GM18519 (cell line): ENCODE measurements around the gene SIX6.
"Not testable (repeated sequence)": the region's sequence is repeated elsewhere in the genome, so short reads cannot be mapped to it uniquely, and the experiment has no call there.

Experiments
- ATAC-seq: cut with Tn5 transposase; IDR thresholded peaks from one replicate; pipeline ENCODE4 v1.9.1; 2021; ENCODE audit warnings: mild to moderate bottlenecking, moderate library complexity; ENCODE audit not compliant: unreplicated experiment, low FRiP score

SIX6 gene

DNA sequence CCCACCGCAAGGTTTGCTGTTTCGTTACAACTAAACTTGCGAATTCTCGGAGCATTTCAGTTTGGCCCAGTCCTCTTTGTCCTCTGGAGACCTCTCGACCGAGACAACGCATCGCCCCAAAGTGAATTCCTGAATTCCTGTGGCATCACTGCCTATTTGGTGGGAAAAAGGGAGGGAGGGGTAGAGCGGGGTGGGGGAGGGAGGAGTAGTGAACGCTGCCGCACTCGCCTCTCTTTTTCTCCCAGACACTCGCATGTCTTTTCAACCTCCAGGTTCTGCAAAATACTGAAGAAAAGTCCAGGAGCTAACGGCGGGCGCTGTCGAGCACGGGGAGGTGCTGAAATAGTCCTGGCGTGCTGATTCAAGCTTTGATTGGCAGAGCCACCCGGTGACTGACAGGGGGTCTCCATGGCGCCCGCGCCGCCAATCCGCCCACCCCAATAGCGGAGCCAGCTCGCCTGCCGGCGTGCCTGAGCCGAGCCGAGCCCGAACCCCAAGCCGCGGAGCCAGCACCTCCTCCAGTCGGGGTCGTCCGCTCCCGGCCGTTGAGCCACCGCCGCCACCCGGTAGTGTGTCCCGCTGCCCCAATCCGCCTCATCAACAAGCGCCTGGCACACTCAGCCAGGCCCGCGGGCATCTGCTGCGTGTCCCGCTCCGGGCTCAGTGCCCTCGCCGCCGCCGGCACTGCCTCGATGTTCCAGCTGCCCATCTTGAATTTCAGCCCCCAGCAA is at the start of gene SIX6:
Gene SIX6, plus strand, starts transcription at position 440 of the 731 bp plus-strand sequence. Its CDS starts 253 bp downstream, at position 693.
- no peak for ATAC-seq

DNA sequence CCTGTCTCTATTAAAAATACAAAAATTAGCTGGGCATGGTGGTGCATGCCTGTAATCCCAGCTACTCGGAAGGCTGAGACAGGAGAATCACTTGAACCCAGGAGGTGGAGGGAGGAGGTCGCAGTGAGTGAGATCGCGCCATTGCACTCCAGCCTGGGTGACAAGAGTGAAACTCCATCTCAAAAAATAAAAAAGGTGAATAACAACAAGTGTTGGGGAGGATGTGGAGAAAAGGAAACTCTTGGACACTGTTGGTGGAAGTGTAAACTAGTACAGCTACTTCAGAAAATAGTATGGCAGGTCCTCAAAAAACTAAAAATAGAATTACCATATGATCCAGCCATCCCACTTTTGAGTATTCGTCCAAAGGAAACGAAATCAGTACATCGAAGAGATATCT is 28.7 kb upstream of the SIX6 start:
- ATAC-seq = not testable (repeated sequence)

DNA sequence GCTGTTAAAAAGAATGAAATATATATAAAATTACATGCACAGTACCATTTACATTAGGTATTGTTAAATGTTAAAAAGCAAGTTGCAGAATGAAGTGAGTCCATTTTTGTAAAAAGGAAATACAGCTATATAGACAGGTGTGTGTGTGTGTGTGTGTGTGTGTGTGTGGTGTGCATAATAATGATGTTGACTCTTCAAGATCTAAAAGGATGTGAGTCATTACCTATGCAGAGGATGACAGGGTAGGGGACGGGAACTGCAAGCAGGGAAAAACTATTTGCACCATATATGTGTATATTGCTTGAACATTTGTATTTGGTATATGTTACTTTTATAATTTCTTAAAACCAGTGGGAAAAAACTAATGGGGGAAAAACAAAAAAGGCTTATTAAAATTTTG is 26.2 kb upstream of the SIX6 start:
- ATAC-seq = no peak

DNA sequence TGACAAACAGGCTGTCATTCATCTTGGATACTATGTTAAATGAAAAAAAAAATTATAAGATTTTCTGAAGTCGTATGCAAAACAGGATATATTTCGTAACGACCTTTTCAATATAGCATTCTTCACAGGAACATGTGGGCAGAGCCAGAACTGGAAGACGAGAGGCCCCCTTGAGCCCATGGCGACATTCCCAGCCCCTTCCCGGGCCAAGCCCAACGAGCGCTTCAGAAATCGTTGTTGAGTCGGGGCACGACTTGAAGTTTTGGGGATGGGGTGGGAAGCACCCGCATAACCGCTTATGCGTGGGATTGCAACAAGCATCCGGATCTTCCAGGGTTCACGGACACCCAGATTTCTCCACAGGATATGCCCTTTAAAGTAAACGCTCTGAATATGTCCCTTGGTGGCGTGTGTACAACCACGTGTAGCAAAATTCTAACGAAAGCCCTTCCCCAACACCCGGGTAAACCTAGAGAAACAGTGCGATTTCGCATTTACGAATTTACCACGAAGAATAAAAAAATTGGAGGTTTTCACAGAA is 23.8 kb upstream of the SIX6 start:
- ATAC-seq = no peak

DNA sequence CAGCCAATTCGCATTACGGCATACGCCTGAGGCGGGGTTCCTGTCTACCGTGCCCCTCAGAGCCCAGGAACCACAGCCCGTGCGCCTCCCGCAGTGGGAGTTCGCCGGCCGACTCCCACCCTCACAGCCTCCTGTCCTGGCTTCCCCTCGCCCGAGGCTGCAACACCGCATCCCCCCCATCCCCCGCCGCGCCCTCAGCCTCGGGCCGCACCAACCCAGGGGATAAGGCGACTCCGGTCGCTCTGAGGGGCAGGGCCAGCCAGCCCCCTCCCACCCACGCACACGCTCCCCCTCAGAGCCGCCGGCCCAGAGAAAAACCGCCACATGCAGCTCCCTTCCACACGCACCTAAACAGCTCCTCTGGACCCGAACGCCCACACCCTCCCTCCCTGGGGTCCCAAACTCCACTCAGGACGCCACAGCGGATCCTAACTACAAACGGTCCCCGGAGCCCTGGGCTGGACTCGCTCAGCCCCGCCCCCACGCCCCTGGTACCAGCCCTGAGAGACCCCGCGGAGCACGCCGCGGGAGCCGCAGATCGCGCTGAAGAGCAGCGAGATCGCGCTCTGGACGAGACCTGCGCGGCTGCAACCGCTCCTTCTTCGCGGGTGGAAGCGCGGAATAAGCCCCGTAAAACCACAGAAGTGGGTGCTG is 23.2 kb upstream of the SIX6 start, which contains the start of gene C14orf39:
Gene C14orf39, minus strand, starts transcription at position 466 of the 654 bp plus-strand sequence. CDS start 985 bp downstream, outside the sequence.
- no peak for ATAC-seq

DNA sequence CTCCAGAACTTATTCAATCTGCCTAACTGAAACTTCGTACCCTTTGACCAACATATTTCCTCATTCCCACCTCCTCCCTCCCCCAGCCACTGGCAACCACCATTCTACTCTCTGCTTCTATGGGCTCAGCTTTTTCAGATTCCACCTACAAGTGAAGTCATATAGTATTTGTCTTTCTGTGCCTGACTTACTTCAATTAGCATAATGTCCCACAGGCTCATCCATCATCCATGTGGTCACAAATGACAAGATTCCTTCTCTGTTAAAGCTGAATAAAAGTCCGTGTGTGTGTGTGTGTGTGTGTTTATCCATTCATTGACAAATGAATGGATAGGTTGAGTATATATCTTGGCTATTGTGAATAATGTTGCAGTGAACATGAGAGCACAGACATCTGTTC is 21.7 kb upstream of the SIX6 start:
- no peak for ATAC-seq

DNA sequence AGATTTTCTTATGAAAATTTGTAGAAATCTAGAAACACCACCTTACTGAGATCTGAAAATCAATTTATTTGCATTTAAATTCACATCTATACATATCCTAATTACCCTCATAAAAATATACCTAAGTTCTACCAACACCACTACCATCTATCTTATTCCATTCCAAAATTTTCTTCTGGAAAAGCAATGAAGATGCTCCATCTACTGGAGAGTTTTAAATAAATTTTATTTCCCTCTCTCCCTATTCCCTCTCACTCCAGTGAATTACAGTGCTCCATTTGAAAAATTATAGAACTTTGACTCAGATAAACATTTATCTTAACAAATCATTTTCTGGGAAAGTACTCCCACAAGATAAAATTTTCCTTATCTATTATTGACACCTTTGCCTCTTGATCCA is 20.8 kb upstream of the SIX6 start:
- ATAC-seq = no peak

DNA sequence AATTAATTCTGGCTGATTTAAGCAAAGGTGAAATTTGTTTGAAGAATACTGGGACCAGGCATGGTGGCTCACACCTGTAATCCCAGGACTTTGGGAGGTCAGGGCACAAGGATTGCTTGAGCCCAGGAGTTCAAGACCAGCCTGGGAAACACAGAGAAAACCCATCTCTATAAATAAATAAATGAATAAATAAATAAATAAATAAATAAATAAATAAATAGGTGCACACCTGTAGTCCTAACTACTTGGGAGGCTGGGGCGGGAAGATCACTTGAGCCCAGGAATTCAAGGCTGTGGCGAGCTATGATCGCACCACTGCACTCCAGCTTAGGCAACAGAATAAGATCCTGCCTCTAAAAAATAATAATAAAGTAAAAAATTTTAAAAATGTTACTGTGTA is 18.7 kb upstream of the SIX6 start:
- no peak for ATAC-seq

DNA sequence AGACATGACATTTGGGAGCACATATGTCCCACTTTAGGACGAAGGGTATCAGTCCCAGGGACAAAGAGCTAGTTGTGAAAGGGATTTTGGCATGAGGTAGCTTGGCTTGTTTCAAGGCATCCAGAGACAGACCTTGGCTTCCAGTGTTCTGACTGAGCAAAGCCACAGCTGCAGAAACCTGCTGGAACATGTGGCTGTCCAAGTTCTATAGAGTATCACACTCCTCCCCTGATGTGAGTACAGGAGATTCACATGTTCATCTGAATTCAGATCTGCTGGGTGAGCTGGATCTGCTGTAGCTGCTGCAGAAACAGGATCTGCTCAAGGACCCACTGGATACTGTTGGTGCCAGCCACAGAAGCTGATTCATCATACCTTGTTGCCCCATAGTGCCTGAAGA is 13.0 kb upstream of the SIX6 start:
- no peak for ATAC-seq

DNA sequence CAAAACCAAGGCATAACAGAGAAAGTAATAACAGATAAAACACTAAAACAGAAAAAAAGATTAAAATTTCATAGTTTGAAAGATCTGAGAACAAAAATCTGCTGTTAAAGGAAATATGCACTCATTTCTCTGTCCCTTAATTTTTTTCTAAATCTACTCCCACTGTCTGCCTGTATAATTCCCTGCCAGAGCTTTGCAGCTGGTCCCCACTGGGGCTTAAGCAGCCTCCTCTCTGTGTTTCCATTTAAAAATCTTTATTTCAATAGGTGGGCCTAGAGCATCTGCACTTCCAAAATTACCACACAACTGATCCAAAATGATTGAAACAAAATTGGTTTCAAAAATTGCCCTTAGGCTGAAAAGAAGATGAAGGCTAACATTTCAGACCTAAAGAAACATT is 6.4 kb upstream of the SIX6 start:
- ATAC-seq = no peak

DNA sequence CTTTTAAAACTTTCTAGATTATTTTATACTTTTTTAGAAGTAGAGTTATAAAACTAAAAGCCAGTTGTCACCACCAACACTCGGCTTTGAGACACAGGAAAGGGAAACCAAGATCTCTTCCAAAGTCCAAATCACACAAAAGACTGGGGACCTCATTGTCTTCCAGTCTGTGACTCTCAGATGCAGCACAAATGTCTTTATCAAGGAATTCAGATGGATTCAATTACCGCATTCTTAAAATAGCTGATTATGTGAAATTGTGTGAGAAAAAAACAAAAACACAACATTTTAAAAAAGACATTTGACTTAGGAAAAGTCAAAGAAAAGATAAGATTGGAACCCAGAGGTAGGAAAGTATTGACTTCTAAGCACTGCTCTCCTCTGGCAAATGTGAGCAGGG is 3.5 kb upstream of the SIX6 start:
- ATAC-seq = no peak

DNA sequence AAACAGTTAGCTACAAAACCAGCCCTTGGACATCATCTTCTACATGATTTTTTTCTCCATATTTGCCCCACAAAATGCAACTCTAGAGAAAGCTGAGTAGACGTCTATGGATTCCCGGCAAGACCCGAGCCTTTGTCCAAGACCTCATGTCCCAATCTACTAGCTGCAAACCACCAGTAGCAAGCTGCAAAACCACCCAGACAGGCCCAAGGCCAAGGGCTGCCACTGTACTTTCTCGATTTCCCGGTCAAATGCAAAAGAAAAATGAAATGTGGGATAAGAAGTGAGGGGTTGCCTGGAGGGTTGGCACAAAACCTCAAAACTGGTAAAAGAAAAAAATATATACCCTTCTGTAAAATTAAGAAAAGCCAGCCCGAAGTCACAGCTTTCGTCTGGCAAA is 2.9 kb upstream of the SIX6 start:
- ATAC-seq = no peak

DNA sequence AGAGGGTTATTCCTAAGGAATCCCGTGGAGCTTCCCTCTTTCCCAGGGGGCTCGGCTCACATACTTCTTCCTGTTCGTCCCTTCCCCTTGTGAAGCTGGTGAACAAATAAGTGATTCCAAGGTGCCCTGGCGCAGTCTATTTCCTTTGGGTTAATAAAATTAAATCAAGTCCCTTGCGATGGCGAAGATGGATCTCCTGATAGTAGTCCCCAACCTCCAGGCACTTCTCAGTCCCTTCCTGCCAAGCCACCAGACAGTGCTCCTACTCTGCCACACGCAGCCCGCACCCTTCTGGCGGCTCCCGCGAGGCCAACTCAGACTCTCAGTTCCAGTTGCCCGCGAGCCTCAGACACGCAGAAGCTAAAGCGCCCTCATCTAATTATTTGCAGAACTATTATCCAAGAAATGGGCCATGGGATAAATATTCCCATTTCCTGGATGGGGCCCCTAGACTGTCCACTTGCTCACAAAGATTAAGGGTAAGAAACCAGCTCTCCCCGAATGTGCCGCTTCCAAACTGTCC is 2.4 kb upstream of the SIX6 start:
- no peak for ATAC-seq

DNA sequence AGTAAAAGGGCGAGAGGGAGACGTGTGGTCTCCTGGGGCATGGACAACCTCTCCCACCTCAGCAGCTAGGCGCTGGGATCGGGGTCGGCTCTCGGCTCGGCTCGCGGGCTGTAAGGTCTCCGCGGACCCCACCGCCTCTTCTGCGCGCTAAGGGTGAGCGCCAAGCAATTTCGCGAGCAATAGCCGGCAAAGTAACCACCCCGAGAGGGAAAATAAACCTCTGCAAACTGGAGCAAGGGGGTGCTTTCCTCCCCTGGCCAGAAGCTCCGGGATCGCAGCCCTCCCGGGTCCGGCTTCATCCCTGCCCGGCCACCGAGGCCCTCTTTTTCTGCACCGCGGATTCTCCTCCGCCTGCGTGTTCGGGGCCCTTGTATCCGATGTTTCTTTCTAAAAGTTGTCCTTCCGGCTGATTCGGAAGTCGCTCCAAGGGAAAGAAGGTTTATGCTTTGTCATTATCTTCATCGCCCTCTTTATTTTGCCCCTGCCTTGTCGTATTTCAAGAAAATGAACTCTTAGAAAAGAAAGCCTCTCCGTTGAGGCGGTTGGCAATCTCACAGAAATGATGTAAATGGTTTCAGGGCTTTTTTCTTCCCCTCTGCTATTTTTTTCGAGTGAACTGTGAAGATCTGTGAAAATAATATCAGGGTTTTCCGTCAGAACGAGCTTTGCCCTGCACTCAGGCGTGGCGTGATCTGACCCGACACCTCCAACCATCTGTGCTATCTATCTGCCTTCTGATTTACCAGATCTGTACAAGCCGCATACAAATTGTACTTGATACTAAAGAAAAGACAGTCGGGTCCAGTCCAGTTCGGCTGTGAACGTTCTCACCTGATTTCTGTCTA is 1.7 kb upstream of the SIX6 start:
- ATAC-seq = no peak

DNA sequence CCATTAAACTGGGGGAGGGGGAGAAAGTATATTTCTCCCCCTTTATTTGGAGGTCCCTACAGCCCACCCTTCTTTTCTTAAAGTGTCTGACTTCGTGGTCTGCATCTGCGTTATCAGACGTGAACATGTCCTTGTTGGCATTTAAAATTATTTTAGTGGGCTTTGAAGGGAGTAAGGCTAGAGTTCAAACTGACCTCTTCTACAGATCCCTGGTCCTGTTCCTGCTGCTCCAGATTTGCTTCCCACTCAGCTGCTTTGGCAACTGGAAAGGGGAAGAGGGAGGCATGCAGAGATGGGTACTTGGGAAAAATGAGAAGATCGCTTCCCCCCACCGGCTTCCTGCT is 611 bp upstream of the SIX6 start:
- ATAC-seq = no peak

DNA sequence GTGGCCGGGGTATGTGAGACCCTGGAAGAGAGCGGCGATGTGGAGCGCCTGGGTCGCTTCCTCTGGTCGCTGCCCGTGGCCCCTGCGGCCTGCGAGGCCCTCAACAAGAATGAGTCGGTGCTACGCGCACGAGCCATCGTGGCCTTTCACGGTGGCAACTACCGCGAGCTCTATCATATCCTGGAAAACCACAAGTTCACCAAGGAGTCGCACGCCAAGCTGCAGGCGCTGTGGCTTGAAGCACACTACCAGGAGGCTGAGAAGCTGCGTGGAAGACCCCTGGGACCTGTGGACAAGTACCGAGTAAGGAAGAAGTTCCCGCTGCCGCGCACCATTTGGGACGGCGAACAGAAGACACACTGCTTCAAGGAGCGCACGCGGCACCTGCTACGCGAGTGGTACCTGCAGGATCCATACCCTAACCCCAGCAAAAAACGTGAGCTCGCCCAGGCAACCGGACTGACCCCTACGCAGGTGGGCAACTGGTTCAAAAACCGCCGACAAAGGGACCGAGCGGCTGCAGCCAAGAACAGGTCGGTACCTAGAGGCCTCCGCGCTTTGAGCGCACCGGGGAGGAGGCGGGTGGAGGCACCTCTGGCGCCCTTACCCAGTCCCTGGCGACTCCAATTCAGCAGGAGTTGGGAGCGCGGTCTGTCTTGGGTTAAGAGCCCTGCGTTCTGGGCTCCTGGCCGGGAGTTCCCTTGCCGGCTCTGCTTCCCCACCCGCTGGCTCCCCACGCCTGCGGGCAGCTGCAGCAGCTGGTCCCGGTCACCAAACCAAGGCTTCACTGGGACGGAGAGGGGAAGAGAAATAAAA is 700 bp downstream of the SIX6 start:
- no peak for ATAC-seq

DNA sequence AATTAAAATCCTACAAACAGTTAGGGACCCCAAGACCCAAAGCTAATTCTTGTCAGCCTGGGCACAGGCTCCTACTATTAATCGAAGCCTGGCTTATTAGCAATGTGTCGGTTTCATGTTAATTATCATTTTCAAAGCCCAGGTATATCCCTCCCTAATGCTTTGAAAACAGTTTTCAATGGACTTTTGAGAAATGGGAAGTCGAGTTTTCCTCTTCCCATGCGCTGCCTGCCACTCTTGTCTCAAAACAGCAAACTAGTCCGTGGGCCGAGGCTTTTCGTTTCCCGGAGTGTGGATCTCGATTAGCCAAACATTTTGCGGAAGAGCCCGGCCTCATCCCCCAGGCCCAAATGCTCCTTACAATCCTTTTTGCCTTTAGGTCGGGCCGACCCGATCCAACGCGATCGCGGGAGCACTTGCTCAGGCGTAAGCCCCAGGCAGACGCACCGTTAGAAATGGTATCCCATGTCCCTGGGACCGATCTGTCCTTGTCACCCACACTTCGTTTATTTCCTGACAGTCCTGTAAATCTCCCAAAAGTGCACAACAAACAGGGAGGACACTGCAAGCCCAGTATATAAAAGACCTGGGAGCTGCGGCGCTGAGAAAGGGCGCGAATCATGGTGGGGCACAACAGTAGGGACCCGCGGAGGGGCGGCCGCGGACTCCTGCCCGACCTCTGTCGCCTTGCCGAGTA is 1.5 kb downstream of the SIX6 start:
- ATAC-seq = no peak

DNA sequence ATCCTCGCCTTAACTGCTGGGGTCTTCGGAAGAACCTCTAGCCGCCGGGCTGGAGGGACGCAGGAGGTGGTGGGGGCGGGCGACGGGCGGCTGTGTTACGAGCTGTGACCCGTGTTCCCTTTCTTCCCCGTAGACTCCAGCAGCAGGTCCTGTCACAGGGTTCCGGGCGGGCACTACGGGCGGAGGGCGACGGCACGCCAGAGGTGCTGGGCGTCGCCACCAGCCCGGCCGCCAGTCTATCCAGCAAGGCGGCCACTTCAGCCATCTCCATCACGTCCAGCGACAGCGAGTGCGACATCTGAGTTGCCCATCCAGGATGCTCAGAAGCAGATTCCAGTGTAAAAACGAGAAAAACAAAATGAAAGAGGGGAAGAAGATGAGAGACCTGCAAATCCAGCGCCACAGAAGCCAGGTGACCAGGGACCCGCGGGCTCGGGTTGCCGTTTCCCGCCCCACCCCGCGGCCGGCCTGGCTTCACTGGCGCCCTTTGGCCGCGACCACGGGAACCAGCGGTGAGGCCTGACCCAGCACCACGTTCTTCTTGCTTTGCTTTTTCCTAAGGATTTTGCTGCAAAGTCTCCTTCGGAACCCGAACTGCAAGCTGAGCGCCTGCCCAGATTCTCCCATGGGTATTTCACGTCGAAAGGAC is 2.1 kb downstream of the SIX6 start:
- ATAC-seq = no peak

DNA sequence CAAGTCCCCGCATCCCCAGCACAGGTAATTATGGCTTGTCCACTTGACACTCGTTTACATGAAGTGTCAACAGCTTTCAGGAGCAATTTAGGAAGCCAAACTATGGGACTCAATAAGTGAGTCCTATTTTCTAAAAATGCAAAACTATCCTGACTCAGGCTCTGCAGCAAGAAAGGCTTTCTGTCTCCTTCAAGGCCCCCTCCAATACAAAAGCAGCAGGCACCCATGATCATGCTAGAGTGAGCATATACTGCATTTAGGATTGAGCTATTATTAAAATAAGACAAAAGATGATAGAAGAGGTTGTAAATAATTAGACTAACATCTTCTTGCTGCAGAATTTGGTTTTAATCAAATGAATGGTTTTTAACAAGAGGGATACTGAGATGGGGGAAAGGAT is 3.2 kb downstream of the SIX6 start:
- no peak for ATAC-seq
